22Rv1 (cell line): ENCODE measurements around the gene GTF3C4.

ENCODE experiments used
- H3K27ac ChIP-seq: fragments of 450-650 bp; 2 replicates; pipeline ENCODE4 v1.5.1; 2017
- CTCF ChIP-seq: fragments of 450-650 bp; IDR thresholded peaks from 2 replicates; pipeline ENCODE4 v1.5.1; 2017; ENCODE audit warnings: mild to moderate bottlenecking
- ZFX ChIP-seq: fragments of 450-650 bp; IDR thresholded peaks from 2 replicates; pipeline ENCODE4 v1.6.1; 2017; ENCODE audit warnings: antibody characterized with exemption, borderline replicate concordance

Gene GTF3C4

GRCh38 chr9:132630811-132631210, 39.5 kb upstream of the GTF3C4 start:
- TF ChIP-seq ZFX, result no peak
- no peak for TF ChIP-seq CTCF
- no peak overlapping the region for H3K27ac ChIP-seq

GRCh38 chr9:132631280-132631679, 39.0 kb upstream of the GTF3C4 start:
- TF ChIP-seq ZFX (no peak), CTCF (no peak)
- H3K27ac ChIP-seq, result no peak overlapping the region

GRCh38 chr9:132631685-132632084, 38.6 kb upstream of the GTF3C4 start:
- TF ChIP-seq CTCF (no peak), ZFX (no peak)
- no peak overlapping the region for H3K27ac ChIP-seq

- H3K27ac ChIP-seq, result no peak overlapping the region
- no peak for TF ChIP-seq CTCF
- TF ChIP-seq ZFX, result no peak
Measured at GRCh38 chr9:132632413-132633129, 37.7 kb upstream of the GTF3C4 start.

GRCh38 chr9:132634327-132634726, 35.9 kb upstream of the GTF3C4 start:
- H3K27ac ChIP-seq, result no peak overlapping the region
- TF ChIP-seq CTCF (no peak), ZFX (no peak)

GRCh38 chr9:132637351-132637750, 32.9 kb upstream of the GTF3C4 start:
- TF ChIP-seq CTCF, result no peak
- TF ChIP-seq ZFX, result no peak
- H3K27ac ChIP-seq, result no peak overlapping the region

GRCh38 chr9:132637801-132638200, 32.5 kb upstream of the GTF3C4 start:
- no peak overlapping the region for H3K27ac ChIP-seq
- TF ChIP-seq CTCF, result no peak
- TF ChIP-seq ZFX, result no peak
